Thyroid gland (tissue), 4 donors: Measurements from ENCODE around the gene FGF22. TPM values are rescaled to one million over a fixed set of nuclear protein-coding genes. Genes with fewer than 3 reads are reported as not detected.
"Not testable (repeated sequence)": the region's sequence is repeated elsewhere in the genome, so short reads cannot be mapped to it uniquely, and the experiment has no call there.

Experiments used
- DNase-seq, 2 donors: peaks; one replicate each; pipeline ENCODE4 v3.0.0-alpha.2; 2019
- H3K27ac ChIP-seq, 3 donors: fragments of 200-600 bp; sonication (generic); 1 replicate in 2 of 3; 2 replicates in 1 of 3; pipeline ENCODE4 v1.5.1; 2016 to 2019; ENCODE audit warnings: mild to moderate bottlenecking in 1 of 3, moderate library complexity in 1 of 3
- H3K27me3 ChIP-seq: fragments of 200-600 bp; sonication (generic); one replicate; pipeline ENCODE4 v1.5.1; 2019
- H3K36me3 ChIP-seq, 2 donors: fragments of 200-600 bp; sonication (generic); one replicate each; pipeline ENCODE4 v1.5.1; 2016 to 2019
- H3K4me1 ChIP-seq, 2 donors: fragments of 200-600 bp; sonication (generic); one replicate each; pipeline ENCODE4 v1.5.1; 2017 to 2019
- H3K4me3 ChIP-seq, 3 donors: fragments of 200-600 bp; sonication (generic); replicated peaks in 1 of 3; 1 replicate in 2 of 3; 2 replicates in 1 of 3; pipeline ENCODE4 v1.5.1; 2016; ENCODE audit warnings: mild to moderate bottlenecking in 1 of 3
- H3K9me3 ChIP-seq: fragments of 200-600 bp; sonication (generic); one replicate; pipeline ENCODE4 v1.5.1; 2017
- POLR2A ChIP-seq, 2 donors: fragments of 450-650 bp; IDR thresholded peaks; one replicate each; pipeline ENCODE4 v1.6.1; 2017; ENCODE audit warnings: antibody characterized with exemption in 2 of 2, mild to moderate bottlenecking in 2 of 2, moderate library complexity in 1 of 2
- WGBS, 2 donors: methylation state at CpG; one replicate each; pipeline ENCODE4 v1.1.5; 2017; 5-methylcytosine and 5-hydroxymethylcytosine counted together
- intact Hi-C: fragments of 100-400 bp; cut with DNase I; formaldehyde crosslinking; loops from one replicate; pipeline ENCODE4 v1.15.1; 2023
- total RNA-seq, 4 donors: library from RNA; depleted of rRNA; stranded (reverse); fragments of >200 nt; gene quantifications; one replicate each; pipeline ENCODE4 v1.2.3, GENCODE V29; 2016
- TF ChIP-seq, protein P1 (sequence below), 6 experiments: fragments of 200-600 bp in 3 of 6; fragments of 450-650 bp in 3 of 6; sonication (generic) in 3 of 6; IDR thresholded peaks; one replicate each; pipeline ENCODE4 v1.5.1; 2016 to 2019; ENCODE audit warnings: antibody characterized with exemption in 6 of 6, mild to moderate bottlenecking in 2 of 6, inconsistent platforms in 1 of 6, moderate library complexity in 1 of 6

Gene FGF22
- total RNA-seq, 4 donors from 2014 or later: not detected

DNA sequence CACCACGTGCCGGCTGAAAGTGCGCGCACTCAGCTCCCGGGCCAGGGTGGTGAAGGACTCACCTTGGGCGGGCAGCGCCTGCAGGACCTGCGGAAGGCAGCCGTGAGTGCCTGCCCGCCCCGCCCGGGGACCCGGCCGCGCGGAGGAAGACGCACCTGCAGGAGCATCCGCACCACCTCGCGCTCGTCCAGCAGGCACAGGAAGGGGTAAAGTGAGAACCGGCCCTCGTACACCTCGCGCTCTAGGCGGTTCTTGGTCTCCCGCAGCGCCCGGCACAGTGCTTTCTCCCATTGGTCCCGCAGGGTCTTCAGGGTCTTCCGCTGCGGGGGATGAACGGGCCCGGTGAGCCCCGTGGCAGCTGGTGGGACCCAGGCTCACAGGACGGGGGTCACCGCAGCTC lies 17.0 kb upstream of the FGF22 start:
- intact Hi-C loops: no loop called here

DNA sequence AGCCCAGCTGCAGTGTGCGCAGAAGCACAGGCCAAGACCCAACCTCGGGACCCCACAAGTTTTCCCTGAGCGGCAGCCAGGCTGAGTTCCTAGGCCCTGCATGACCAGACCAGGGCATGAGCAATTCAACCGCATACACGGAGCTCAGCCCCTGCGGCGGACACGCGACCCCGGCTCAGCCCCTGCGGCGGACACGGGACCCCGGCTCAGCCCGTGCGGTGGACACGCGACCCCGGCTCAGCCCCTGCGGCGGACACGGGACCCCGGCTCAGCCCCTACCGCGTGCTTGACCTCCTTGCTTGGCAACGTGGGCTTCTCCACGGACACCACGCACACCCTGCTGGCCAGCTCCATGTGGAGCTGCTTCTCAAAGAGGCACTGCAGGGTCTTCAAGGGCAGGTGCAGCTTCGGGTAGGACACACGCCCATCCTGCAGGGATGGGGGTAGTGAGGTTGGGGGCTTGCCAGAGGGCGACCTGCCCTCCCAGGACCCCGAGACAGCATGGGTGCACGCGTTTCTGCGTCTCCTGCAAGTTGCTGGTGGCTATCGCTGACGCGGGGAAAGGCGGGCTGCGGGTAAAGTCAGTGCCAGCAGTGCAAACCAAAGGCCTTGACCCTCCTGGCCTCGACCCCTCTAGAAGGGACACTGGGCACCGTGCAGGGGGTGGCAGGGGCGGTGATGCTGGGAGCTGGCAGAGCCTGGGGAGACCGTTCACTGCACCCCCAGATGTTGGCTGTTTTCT lies 16.3 kb upstream of the FGF22 start:
- H3K27ac ChIP-seq: no peak overlapping the region
- intact Hi-C loops: no loop called here
- H3K27me3 ChIP-seq: no peaks in the 10 kb centered on the region
- no peaks in the 10 kb centered on the region for H3K4me1 ChIP-seq
- TF ChIP-seq, protein P1, sequence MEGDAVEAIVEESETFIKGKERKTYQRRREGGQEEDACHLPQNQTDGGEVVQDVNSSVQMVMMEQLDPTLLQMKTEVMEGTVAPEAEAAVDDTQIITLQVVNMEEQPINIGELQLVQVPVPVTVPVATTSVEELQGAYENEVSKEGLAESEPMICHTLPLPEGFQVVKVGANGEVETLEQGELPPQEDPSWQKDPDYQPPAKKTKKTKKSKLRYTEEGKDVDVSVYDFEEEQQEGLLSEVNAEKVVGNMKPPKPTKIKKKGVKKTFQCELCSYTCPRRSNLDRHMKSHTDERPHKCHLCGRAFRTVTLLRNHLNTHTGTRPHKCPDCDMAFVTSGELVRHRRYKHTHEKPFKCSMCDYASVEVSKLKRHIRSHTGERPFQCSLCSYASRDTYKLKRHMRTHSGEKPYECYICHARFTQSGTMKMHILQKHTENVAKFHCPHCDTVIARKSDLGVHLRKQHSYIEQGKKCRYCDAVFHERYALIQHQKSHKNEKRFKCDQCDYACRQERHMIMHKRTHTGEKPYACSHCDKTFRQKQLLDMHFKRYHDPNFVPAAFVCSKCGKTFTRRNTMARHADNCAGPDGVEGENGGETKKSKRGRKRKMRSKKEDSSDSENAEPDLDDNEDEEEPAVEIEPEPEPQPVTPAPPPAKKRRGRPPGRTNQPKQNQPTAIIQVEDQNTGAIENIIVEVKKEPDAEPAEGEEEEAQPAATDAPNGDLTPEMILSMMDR (IDR thresholded peaks at IDR 0.05): no peak
- TF ChIP-seq POLR2A (IDR thresholded peaks at IDR 0.05): no peak
- peaks cover 46 to 62% of the 10 kb centered on the region in 2 donors for H3K36me3 ChIP-seq
- DNase-seq: no peak
- no peaks in the 10 kb centered on the region for H3K9me3 ChIP-seq
- H3K4me3 ChIP-seq: no peak overlapping the region
- WGBS, 2 donors: 94 to 95% methylated on average over 38 to 39 of the region's 44 CpGs

More for the DNA sequence above, 17.0 kb upstream of the FGF22 start:
- no peaks in the 10 kb centered on the region for H3K9me3 ChIP-seq
- H3K4me1 ChIP-seq: no peaks in the 10 kb centered on the region
- H3K36me3 ChIP-seq: peaks cover 51 to 67% of the 10 kb centered on the region in 2 donors
- TF ChIP-seq POLR2A (IDR thresholded peaks at IDR 0.05): no peak
- TF ChIP-seq, protein P1 (IDR thresholded peaks at IDR 0.05): no peak
- H3K4me3 ChIP-seq: no peak overlapping the region
- no peak for DNase-seq
- H3K27ac ChIP-seq: no peak overlapping the region
- 97% methylated on average over 37 of the region's 37 CpGs; no CpG with 5 or more reads in 1 of the 2 donors for WGBS, 2 donors
- H3K27me3 ChIP-seq: no peaks in the 10 kb centered on the region

DNA sequence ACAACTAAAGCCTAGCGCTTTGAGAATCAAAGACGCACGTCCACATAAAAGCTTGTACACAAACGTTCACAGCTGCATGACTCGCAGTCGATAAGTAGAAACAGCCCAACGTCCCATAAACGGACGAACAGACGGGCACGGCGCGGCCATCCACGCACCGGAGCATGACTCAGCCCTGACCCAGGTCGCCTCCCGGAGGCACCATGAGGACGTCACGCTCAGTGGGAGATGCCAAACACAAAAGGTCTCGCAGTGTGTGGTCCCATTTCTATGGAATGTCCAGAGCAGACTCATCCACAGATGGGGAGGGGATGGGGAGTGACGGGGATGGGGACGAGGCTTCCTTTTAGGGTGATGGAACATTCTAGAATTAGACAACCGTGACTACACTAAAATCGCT lies 15.7 kb upstream of the FGF22 start:
- TF ChIP-seq, protein P1 (IDR thresholded peaks at IDR 0.05): no peak
- no peak for TF ChIP-seq POLR2A (IDR thresholded peaks at IDR 0.05)
- Histone ChIP-seq H3K4me1 (no peaks in the 10 kb centered on the region), H3K9me3 (no peaks in the 10 kb centered on the region), H3K27me3 (no peaks in the 10 kb centered on the region), H3K36me3 (peaks cover 46 to 56% of the 10 kb centered on the region in 2 donors), H3K4me3 (no peak overlapping the region), H3K27ac (no peak overlapping the region)
- DNase-seq: no peak
- intact Hi-C loops: no loop called here
- 84 to 92% methylated on average over 24 of the region's 24 CpGs for WGBS, 2 donors

DNA sequence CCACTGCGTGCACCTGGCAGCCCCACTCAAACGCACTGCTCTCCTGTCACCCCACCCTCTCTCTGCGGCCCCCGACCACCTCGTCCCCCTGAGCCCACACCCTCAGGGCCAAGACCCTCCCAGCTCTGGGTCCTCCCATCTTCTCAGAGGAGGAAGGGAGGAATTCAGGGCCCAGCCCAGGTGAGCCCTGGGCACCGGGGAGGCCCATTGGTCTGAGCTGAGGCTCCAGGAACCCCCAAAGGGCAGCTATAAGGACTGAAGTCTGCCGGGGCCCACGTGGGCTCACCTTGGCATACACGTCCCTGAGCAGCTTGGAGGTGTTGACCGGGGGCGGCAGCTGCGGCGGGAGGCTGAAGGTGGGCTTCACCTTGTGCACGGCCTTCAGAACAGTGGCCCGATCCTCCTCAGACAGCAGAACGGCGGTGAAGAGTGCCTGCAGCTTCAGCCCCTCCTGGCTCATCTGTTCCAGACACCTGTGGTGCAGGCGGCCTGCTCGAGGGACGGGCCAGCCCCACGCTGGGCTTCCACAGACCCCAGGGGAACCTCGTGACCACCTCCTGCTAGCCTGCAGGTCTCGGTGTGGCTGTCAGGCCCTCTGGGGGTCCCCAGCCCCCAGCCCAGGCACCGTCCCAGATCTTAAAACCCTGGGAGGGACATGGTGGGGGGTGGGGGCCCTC lies 15.1 kb upstream of the FGF22 start:
- no peak overlapping the region for H3K4me3 ChIP-seq
- no peaks in the 10 kb centered on the region for H3K27me3 ChIP-seq
- WGBS, 2 donors: 90 to 94% methylated on average over 8 to 12 of the region's 24 CpGs
- intact Hi-C loops: no loop called here
- no peak for DNase-seq
- peaks cover 45 to 53% of the 10 kb centered on the region in 2 donors for H3K36me3 ChIP-seq
- H3K4me1 ChIP-seq: no peaks in the 10 kb centered on the region
- no peaks in the 10 kb centered on the region for H3K9me3 ChIP-seq
- no peak for TF ChIP-seq POLR2A (IDR thresholded peaks at IDR 0.05)
- TF ChIP-seq, protein P1 (IDR thresholded peaks at IDR 0.05): no peak
- H3K27ac ChIP-seq: no peak overlapping the region

DNA sequence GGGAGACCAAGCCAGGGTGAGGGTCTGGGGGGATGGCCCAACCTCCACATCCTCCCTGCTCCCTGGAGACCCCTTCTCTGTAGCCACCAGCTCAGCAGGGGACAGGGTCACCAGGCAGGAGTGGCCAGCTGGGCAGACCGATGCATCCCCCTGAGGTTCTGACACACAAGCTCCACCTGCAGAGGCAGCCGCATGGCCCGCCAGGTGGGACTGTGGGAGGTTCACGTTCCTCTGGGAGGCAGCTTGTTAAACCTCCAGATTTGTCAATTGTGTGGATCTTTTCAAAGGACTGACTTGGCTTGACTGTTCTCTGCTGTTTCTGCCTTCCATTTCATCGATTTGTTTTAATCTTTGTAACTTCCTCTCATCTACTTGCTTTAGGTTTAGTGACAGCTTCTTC lies 14.4 kb upstream of the FGF22 start:
- TF ChIP-seq, protein P1 (IDR thresholded peaks at IDR 0.05): no peak
- no peak for TF ChIP-seq POLR2A (IDR thresholded peaks at IDR 0.05)

DNA sequence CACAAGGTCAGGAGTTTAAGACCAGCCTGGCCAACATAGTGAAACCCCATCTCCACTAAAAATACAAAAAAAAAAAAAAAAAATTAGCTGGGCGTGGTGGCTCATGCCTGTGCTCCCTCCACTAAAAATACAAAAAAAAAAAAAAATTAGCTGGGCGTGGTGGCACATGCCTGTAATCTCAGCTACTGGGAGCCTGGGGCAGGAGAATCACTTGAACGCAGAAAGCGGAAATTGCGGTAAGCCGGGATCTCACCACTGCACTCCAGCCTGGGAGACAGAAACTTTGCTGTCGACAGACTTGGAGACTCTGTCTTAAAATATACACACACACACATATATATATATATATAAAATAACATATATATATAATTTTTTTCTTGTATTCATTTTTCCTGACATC lies 13.1 kb upstream of the FGF22 start:
- H3K4me3 ChIP-seq, H3K9me3 ChIP-seq, H3K27ac ChIP-seq, H3K4me1 ChIP-seq, H3K27me3 ChIP-seq, DNase-seq, intact Hi-C loops: not testable (repeated sequence)
- 95 to 97% methylated on average over 7 of the region's 7 CpGs for WGBS, 2 donors
- peaks cover 29 to 43% of the 10 kb centered on the region in 2 donors for H3K36me3 ChIP-seq

More for the DNA sequence above, 14.4 kb upstream of the FGF22 start:
- Histone ChIP-seq H3K9me3 (no peaks in the 10 kb centered on the region), H3K27ac (no peak overlapping the region), H3K4me1 (no peaks in the 10 kb centered on the region), H3K27me3 (no peaks in the 10 kb centered on the region), H3K4me3 (no peak overlapping the region), H3K36me3 (peaks cover 39 to 46% of the 10 kb centered on the region in 2 donors)
- no peak for DNase-seq
- 94 to 95% methylated on average over 5 of the region's 5 CpGs for WGBS, 2 donors
- intact Hi-C loops: no loop called here
